Epithelial cell of proximal tubule (primary cell): ENCODE results near the gene ARL5C. TPM values are rescaled to one million over a fixed set of nuclear protein-coding genes. Genes with fewer than 3 reads are reported as not detected.

Experiments
- DNase-seq: peaks from one replicate; pipeline ENCODE4 v3.0.0-alpha.2; 2011; ENCODE audit warnings: low read depth
- H3K4me3 ChIP-seq: 2 replicates; pipeline ENCODE4 v1.5.1; 2011; ENCODE audit warnings: low read depth, mild to moderate bottlenecking, low read length
- CTCF ChIP-seq: conservative IDR thresholded peaks from 2 replicates; pipeline ENCODE4 v1.5.1; 2012; ENCODE audit warnings: low read depth, mild to moderate bottlenecking, low read length
- total RNA-seq: library from RNA; depleted of rRNA; stranded (reverse); fragments of >200 nt; gene quantifications from 2 replicates; pipeline ENCODE4 v1.2.3, GENCODE V29; 2015

The ARL5C gene
- total RNA-seq: not detected in 2 replicates

GRCh38 chr17:39165841-39166349, at the start of gene ARL5C:
ARL5C (minus strand) TSS chr17:39166161; CDS start chr17:39165760, 401 bp downstream.
- no peak for DNase-seq
- peak within 1 kb of the TSS; percentile 51 for H3K4me3 ChIP-seq
- TF ChIP-seq CTCF: no peak

- no peak for TF ChIP-seq CTCF
- no peak for DNase-seq
- H3K4me3 ChIP-seq: no peak overlapping the region
Measured at GRCh38 chr17:39213852-39214251, 47.9 kb upstream of the ARL5C start.

GRCh38 chr17:39212841-39213480, 47.0 kb upstream of the ARL5C start:
- no peak for TF ChIP-seq CTCF
- DNase-seq: no peak
- H3K4me3 ChIP-seq: no peak overlapping the region

- H3K4me3 ChIP-seq: no peak overlapping the region
- DNase-seq: no peak
- no peak for TF ChIP-seq CTCF
Measured at GRCh38 chr17:39212195-39212810, 46.3 kb upstream of the ARL5C start.

GRCh38 chr17:39210093-39210434, 44.1 kb upstream of the ARL5C start:
- H3K4me3 ChIP-seq: peak overlapping the region; percentile 45
- no peak for TF ChIP-seq CTCF
- DNase-seq: no peak

- peak overlapping the region; percentile 45 for H3K4me3 ChIP-seq
- no peak for DNase-seq
- TF ChIP-seq CTCF: no peak
Measured at GRCh38 chr17:39209317-39210092, 43.5 kb upstream of the ARL5C start.
